NCI-H187 treated with DMSO at 0.1 percent for 48 hours (cell line): ENCODE data around the gene DLG4.

Experiments
- DNase-seq: peaks from one replicate; lab custom pipeline; 2025; lab: John Stamatoyannopoulos, UW

The DLG4 gene

GRCh38 chr17:7229504-7229903 lies 9.9 kb upstream of the DLG4 start:
- no peak for DNase-seq

GRCh38 chr17:7228920-7229319 lies 9.3 kb upstream of the DLG4 start:
- DNase-seq = no peak

- no peak for DNase-seq
Observed at GRCh38 chr17:7226721-7227710, 7.4 kb upstream of the DLG4 start.

- no peak for DNase-seq
Observed at GRCh38 chr17:7225711-7226331, 6.2 kb upstream of the DLG4 start.

- no peak for DNase-seq
Observed at GRCh38 chr17:7224661-7225111, 5.0 kb upstream of the DLG4 start.

- DNase-seq = no peak
Observed at GRCh38 chr17:7224110-7224509, 4.5 kb upstream of the DLG4 start.

- DNase-seq = no peak
Observed at GRCh38 chr17:7223375-7223774, 3.7 kb upstream of the DLG4 start.

- no peak for DNase-seq
Observed at GRCh38 chr17:7222972-7223292, 3.3 kb upstream of the DLG4 start.

GRCh38 chr17:7222093-7222971 lies 2.7 kb upstream of the DLG4 start:
- DNase-seq = no peak

- DNase-seq = no peak
Observed at GRCh38 chr17:7221278-7222092, 1.8 kb upstream of the DLG4 start.

- no peak for DNase-seq
Observed at GRCh38 chr17:7220593-7221277, 1.1 kb upstream of the DLG4 start.

- DNase-seq = no peak
Observed at GRCh38 chr17:7219229-7219811, 316 bp downstream of the DLG4 start.

- DNase-seq = no peak
Observed at GRCh38 chr17:7218758-7219157, 878 bp downstream of the DLG4 start.

GRCh38 chr17:7218166-7218565 lies 1.5 kb downstream of the DLG4 start:
- no peak for DNase-seq

GRCh38 chr17:7217113-7217987 lies 2.3 kb downstream of the DLG4 start:
- no peak for DNase-seq

GRCh38 chr17:7216242-7217112 lies 3.2 kb downstream of the DLG4 start:
- no peak for DNase-seq

GRCh38 chr17:7215652-7216180 lies 3.9 kb downstream of the DLG4 start:
- DNase-seq = no peak

- no peak for DNase-seq
Observed at GRCh38 chr17:7215136-7215638, 4.4 kb downstream of the DLG4 start.
